Measurements from ENCODE around the gene RANBP10.

GRCh38 chr16:67694611-67695010 lies 111.7 kb downstream of the RANBP10 start:
- TF ChIP-seq EP300 (IDR thresholded peaks at IDR 0.05; ENCODE audit: borderline replicate concordance in 1 of 2, control insufficient read depth in 1 of 2, low read depth in 2 of 2, low read length in 2 of 2): no peak
- TF ChIP-seq CTCF (IDR thresholded peaks at IDR 0.05 in 2 of 3, conservative IDR thresholded peaks at IDR 0.05 in 1 of 3; ENCODE audit: control insufficient read depth in 2 of 3, extremely low read depth in 1 of 3, insufficient read depth in 1 of 3, low read depth in 3 of 3, low read length in 3 of 3): no peak
- TF ChIP-seq KDM1A (IDR thresholded peaks at IDR 0.05; ENCODE audit: borderline replicate concordance): no peak
- TF ChIP-seq EZH2 (IDR thresholded peaks at IDR 0.05; ENCODE audit: borderline replicate concordance, control insufficient read depth, low read depth, low read length): no peak
- TF ChIP-seq RAD51 (IDR thresholded peaks at IDR 0.05): no peak
- no peak for TF ChIP-seq SREBF2 (IDR thresholded peaks at IDR 0.05; ENCODE audit: low read length)
- TF ChIP-seq POLR2A (IDR thresholded peaks at IDR 0.05; ENCODE audit: low read depth, low read length): no peak
- no peak for TF ChIP-seq EGR1 (IDR thresholded peaks at IDR 0.05; ENCODE audit: borderline replicate concordance in 1 of 2, low read depth in 2 of 2, low read length in 2 of 2)
- no peak for TF ChIP-seq CHD2 (IDR thresholded peaks at IDR 0.05; ENCODE audit: borderline replicate concordance, low read depth, low read length)
- no peak for TF ChIP-seq SMC3 (IDR thresholded peaks at IDR 0.05; ENCODE audit: borderline replicate concordance, low read length)
- no peak for TF ChIP-seq ZBTB33 (IDR thresholded peaks at IDR 0.05)
- TF ChIP-seq ZZZ3 (IDR thresholded peaks at IDR 0.05; ENCODE audit: control insufficient read depth, insufficient read length, low read depth): no peak
- TF ChIP-seq IRF5 (IDR thresholded peaks at IDR 0.05; ENCODE audit: borderline replicate concordance): no peak
